ENCODE results near the gene VASN. TPM values are rescaled to one million over a fixed set of nuclear protein-coding genes. Genes with fewer than 3 reads are reported as not detected.

Gene VASN
- total and polyA plus RNA-seq, 9 of the 15 experiments (the other 6 are each of a cell fraction or from before 2014, with no cell fraction given): 0.01 to 2.5 (median 0.41) TPM; not detected in 1

GRCh38 chr16:4402439-4403132 lies 30.9 kb downstream of the VASN start (continued):
- TF ChIP-seq REST (IDR thresholded peaks at IDR 0.05; ENCODE audit: borderline replicate concordance) (peak; percentile 81), REST (CRISPR knock-in tag; IDR thresholded peaks at IDR 0.05; ENCODE audit: low read depth) (0 out of 2 replicates have a peak, but pooled peaks have one; percentile 17), RBM39 (optimal IDR thresholded peaks at IDR 0.05; ENCODE audit: low read depth, low read length) (no peak), ATF7 (IDR thresholded peaks at IDR 0.05) (peak; percentile 40; the same call in 1 of the 2 replicates), HIVEP1 (CRISPR knock-in tag; IDR thresholded peaks at IDR 0.05) (no peak), MCM7 (IDR thresholded peaks at IDR 0.05) (no peak), JUN (IDR thresholded peaks at IDR 0.05; ENCODE audit: borderline replicate concordance, low read depth, low read length) (no peak), JUN (CRISPR knock-in tag; IDR thresholded peaks at IDR 0.05; ENCODE audit: borderline replicate concordance) (0 out of 2 replicates have a peak, but pooled peaks have one; percentile 43), CBX1 (IDR thresholded peaks at IDR 0.05; ENCODE audit: low read depth) (peak; percentile 62; the same call in 1 of the 2 replicates), ZNF316 (IDR thresholded peaks at IDR 0.05) (peak; percentile 79), TFAP4 (CRISPR knock-in tag; IDR thresholded peaks at IDR 0.05; ENCODE audit: borderline replicate concordance) (peak; percentile 85), ZNF431 (CRISPR knock-in tag; IDR thresholded peaks at IDR 0.05) (no peak), USF1 (CRISPR knock-in tag; IDR thresholded peaks at IDR 0.05) (no peak), SAFB (IDR thresholded peaks at IDR 0.05; ENCODE audit: borderline replicate concordance, low read depth, low read length) (no peak), TCF7 (IDR thresholded peaks at IDR 0.05; ENCODE audit: borderline replicate concordance) (no peak), ZBTB26 (CRISPR knock-in tag; IDR thresholded peaks at IDR 0.05) (no peak), EHMT2 (IDR thresholded peaks at IDR 0.05) (no peak), FOXA3 (CRISPR knock-in tag; conservative IDR thresholded peaks at IDR 0.05 in 1 of 2, IDR thresholded peaks at IDR 0.05 in 1 of 2) (peak in 1 of 2 experiments; percentile 40; a peak in 1 of 4 replicates)

All from K562 (cell line).